Hematopoietic multipotent progenitor cell (in vitro differentiated cells): ENCODE data around the gene PRKCB. TPM values are rescaled to one million over a fixed set of nuclear protein-coding genes. Genes with fewer than 3 reads are reported as not detected.
"Not testable (repeated sequence)": the region's sequence is repeated elsewhere in the genome, so short reads cannot be mapped to it uniquely, and the experiment has no call there.

ENCODE experiments used
- DNase-seq, 3 donors: peaks; one replicate each; pipeline ENCODE4 v3.0.0-alpha.2; 2011 to 2015; ENCODE audit warnings: low read depth in 2 of 3, low spot score in 2 of 3
- total RNA-seq: library from RNA; depleted of rRNA; stranded (reverse); fragments of >200 nt; gene quantifications from one replicate; pipeline ENCODE4 v1.2.3, GENCODE V29; 2012

The PRKCB gene
- total RNA-seq, 1 donor = 71.6 TPM

DNA sequence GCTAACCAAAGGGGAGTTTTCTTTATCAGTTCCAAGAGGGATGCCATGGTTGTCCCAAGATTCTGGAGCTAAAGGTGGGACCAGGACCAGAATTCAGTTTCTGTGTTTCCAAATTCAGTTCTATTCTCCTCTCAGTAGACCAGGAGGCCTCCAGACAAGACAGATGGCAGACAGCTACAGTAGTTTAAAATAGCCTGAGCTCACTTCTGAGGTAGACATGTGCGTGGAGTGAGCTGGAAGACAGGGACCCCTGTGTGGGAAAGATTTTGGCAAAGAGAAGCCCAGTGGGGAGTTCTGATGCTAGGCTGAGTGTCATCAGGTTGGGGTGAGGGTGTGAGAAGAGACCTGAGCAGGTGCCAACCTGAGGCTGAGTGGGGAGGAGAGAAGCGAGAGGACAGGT, 95.4 kb downstream of the PRKCB start:
- no peak for DNase-seq

DNA sequence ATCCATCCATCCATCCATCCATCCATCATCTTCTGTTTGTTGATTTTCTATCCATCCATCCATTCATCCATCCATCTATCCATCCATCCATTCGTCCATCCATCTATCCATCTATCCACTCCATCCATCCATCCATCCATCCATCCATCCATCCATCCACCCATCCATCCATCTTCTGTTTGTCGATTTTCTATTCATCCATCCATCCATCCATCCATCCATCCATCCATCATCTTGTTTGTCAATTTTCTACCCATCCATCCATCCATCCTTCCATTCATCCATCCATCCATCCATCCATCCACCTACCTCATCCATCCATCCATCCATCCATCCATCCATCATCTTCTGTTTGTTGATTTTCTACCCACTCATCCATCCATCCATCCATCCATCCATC, 97.9 kb downstream of the PRKCB start:
- not testable (repeated sequence) for DNase-seq

DNA sequence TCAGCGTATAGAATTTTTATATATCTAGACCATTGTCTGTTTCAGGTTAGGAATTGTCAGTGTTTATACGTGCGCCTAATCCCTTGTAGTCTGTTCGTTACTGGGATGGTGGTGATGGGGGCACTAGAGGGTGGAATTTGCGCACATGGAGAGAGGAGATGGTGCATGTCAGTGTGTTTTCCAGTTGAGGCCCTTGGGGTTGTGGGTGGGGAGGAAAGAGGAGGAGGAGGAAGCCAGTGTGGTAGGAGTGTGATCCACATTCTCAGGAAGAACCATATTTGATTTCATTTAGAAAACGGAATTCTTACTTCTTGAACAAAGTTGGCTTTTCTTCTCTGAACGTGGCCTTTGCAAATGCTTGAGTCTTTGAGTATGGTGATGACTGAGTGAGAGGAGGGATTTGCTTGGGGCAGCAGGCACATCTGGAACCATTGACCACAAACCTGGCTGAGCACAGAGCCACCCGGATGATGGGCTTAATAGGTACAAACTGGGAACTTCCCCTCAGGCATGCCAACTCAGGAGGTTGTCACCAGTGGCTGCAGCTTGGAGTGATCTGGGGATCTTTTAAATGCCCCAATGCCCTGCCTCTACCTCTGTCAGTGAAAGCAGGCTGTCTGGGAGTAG, 98.9 kb downstream of the PRKCB start:
- peak in 1 of 3 donors; percentile 43 for DNase-seq

DNA sequence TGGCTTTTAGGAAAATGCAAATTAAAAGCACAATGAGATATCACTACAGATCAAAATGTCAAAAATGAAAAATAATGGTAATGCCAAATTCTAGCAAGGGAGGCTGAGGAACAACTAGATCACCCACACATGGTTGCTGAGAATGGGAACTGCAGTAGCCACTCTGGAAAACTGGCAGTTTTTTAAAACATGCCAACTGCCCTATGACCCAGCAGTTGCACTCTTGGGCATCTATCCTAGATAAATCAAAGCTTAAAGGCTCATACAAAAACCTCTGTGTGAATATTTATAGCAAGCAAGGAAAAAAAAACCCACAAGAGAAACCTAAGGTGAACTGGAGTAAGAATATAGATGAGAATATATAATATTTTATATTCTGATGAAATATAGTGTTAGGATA, 104.3 kb downstream of the PRKCB start:
- DNase-seq = no peak

DNA sequence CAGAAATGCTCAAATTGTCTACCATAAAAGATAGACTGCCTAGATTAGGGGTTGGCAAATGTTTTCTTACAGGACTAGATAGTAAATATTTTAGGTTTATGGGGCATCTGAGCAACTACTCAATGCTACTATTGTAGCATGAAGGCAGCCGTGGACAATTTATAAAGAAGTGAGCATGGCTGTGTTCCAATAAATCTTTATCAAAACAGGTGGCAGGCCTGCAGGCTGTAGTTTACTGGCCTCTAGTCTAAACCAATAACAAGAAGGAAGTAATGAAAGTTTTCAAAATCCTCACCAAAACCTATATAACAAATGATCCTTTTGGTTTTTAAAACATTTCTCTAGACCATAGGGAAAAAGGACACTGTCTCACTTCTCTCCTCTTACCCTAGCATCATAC, 105.2 kb downstream of the PRKCB start:
- no peak for DNase-seq

DNA sequence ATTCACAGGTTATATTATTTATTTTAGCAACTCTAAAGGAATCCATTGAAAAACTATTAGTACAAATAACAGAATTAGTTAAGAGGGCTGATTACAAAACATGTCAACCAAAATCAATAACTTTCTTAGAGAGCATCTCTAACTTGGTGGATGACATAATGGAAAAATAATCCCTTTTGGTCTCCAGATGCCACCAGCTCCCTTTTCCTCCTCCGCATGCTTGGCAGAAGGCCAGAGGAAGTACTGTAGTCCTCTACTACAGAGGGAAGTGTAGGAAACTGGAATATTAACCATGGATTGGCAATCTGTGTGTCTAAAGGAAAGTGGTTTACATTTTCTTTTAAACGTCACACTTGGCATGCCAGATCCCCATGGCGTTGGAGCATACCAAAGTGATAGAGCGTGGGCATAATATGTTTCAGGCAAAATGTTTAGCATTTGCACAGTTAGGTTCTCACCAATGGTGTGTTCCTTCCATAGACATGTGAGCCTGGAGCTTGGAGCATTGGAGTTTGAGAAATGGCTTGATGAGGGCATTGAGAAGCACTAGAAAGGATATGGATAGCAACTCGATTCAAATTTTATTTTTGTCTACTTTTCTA, 106.3 kb downstream of the PRKCB start:
- DNase-seq = no peak

DNA sequence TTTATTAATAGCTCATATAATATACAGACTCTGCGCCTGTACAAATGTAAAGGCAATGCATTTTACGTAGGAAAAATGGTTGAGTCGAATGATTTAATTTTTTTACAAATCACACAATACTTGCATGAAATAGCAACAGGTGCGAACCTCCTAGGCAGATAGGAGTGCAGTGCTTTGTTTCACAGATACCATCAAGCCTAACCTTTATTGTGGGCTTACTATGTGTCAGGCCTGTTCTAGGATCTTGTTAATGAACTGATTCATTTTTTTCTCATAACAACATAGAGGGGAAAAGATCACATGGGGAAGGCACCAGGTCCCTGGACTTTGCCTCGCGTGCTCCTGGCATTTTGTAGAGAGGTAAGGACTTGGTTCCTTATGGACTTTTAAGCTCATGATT, 107.8 kb downstream of the PRKCB start:
- no peak for DNase-seq

DNA sequence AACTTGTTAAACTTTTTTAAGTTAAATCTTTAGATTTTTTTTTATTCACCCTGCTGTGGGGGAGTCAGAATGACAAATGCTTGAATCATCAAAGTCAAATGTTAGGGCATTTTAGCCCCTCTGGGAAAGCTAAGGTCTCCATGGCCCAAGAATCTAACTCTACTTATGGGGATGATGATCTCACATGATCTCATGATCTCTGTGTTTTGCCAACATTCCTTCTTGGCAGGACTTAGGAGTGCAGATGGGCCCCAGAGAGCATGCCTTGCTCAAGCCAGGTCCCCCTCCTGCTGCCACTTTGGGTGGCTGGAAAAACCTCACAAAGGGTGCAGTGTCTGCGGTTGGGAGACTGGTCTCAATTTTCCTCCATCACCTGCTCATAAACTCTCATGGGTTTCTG, 108.6 kb downstream of the PRKCB start:
- no peak for DNase-seq

DNA sequence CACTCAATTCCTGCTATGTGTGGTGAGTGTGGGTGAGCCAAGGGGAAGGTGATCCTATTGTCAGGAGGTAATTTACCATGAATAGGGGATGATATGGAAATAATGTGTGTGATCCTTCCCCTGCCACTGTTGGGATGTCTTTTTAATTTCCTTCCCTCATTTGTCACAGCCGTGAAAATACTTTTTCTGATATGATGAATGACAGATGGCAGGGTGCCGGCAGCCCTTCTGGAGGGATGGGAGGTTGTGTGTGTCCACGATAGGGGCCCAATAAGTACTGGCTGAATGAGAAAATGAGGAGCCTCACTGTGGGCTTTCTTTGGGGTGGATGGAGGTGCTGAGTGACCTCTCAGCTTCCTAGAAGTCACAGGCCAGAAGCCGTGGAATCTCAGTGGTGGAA, 109.5 kb downstream of the PRKCB start:
- DNase-seq = no peak

DNA sequence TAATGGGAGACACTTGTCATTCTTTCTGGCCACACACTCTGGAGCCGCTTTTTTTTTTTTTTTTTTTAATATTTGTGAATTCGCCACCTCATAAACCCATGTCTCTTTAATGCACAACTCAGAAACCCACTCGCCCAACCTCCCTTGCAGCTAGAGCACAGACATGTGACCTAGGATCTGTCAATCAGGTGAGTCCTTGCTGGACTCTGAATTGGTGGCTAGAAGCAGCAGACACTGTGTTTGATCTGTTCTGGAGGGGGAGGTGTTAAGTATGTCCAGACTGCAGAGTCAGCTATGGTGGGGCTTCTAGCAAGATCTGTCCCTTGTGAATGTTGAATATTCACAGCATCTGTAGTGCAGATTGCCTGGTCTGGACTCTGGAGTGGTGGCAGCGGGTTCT, 112.1 kb downstream of the PRKCB start:
- DNase-seq = no peak

DNA sequence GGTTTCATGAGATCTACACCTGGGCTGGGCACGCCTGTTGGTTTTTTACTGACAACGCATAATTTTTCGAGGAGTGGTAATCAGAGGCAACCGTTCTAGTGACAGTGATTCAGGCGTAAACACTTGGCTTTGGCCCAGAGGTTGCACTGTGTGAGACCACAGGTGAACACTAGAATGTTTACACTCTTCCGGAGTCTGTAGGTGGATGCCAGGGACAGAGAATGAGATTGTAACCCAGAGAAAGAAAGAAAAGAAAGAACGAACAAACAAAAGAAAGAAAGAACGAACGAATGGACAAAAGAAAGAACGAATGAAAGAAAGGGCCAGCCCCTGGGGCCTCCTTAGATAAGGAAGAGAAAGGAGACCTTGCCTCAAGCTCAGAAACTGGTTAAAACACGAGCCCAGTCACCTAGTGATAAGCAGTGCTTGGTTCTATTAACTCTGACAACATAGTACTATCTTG, 113.2 kb downstream of the PRKCB start:
- peak in 2 of 3 donors; percentile 28 to 37 for DNase-seq

DNA sequence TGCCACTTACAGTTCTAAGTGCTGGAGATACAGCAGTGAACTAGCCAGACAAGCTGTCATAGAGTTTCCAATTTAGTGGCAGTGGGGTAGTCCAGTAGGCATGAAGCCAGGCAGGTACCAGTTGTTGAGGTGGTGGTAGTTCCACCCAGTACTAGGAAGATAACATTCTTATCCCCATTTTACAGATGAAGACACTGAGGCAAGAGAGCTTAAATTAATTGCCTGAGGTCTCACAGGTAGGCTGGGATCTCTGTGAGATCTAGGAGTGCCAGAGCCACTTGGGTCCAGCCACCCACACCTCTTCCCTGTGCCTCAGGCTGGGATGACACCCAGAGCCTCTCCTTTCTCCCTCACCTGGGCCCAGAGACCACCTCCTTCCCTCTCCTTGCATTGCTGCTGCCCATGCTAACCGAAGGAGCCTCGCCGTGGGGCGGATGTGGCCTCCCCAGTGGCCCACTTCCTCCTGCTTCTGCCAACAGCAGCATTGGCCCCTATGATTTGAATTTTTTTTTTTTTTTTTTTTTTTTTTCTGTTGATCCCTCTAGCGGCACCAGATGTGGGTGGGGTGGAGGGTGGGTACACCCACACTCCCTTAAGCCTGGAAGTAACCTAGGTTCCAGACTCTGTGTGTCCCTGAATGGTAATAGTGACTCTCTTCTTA, 114.0 kb downstream of the PRKCB start:
- DNase-seq = peak in 2 of 3 donors; percentile 65 to 85

DNA sequence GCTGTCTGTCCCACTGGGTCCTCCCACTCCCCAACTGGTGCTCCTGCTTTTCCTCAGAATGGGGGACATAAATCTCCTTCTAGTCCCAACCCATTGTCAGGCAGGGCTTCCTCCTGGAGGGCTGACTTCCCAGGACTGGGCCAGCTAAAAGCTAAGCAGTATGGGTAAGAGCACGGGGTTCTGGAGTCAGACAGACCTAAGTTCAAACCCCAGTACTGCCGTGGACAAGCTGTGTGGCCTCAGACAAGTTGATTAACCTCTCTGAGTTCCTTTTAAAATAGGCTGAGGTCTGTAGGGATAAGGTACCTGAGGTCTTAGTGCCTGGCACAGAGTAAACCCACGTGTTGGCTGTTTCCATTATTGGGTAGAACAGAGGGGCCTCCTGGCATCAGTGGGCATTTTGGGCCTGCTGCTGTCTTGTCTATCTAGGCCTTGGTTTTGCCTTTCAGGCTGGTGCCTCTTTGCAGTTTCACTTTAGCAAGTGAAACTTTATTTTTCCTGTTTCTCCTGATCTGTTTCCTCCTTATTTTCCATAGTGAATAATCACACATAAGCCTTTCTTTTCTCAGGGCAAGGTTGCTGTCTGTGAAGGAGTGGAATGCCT, 114.6 kb downstream of the PRKCB start:
- no peak for DNase-seq

DNA sequence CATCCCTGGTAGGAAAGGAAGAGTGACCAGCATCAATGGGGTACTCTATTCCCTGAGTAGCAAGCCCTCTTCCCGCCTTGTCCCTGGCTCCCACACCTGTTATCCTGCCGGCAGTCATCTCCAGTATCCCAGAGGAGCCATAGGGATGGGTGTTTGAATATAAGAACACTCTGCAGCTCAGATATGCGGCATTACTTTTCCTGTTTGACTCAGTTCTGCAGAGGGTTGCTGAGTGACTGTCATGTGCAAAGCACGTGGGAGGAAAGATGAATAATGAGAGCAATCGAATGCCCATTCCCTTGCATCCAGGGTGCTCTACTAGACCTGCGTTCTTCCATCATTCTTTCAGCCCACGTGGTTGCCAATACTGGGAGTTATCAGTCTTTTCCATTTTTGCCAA, 115.1 kb downstream of the PRKCB start:
- DNase-seq = no peak

DNA sequence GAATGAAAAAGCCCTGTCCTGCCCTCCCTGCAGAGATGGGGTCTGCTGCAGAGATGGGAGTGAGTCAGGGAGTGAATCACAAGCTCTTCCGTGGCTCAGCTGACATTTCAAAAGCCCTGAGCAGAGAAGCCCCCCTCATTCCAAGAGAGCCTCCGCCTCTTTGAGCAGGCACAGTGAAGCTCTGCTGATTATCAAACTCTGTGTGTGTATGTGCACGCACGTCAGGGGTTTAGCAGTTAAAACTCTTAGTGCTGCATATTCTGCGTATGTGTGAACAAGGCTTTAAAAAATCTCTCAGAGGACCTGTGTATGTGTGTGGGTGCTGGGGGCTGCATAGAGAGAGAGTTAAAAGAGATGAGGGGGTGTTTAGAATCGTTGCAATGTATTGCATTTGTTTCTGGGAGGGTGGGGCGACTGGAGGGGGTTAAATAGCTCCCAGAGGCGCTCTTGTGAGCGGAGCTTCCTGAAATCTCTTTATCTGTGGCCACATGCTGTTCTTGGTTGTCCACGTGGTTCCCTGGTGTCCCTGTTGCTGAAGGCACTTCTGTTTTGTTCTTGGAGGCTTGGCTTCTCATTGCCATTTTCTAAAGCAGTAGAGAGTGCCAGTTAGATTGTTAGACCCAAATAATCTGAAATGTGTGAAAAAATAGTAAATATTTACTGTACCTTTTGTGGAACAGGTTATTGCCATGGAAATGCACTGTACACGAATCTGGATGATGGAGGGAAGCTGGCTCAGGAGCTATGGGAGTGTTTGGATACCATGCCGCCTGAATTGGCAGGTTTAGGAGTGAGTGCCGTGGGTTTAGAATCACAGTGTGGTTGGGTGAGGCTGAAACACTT, 116.6 kb downstream of the PRKCB start:
- DNase-seq = peak in 2 of 3 donors; percentile 91 to 92

DNA sequence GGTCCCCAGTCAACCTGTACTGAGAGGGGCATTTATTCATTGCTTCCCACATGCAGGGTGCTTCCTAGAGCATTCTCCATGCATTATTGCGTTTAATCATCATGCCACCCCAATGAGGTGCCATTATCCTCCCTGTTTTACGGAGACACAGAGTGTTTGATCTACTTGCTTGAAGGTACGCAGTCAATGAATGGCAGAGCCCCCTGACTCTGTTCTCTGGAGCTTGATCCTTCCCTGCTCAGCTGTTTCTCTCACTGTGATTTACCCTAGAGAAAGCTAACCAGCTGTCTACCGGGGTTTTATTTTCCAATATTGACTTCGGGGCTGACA, 117.2 kb downstream of the PRKCB start:
- DNase-seq = no peak

DNA sequence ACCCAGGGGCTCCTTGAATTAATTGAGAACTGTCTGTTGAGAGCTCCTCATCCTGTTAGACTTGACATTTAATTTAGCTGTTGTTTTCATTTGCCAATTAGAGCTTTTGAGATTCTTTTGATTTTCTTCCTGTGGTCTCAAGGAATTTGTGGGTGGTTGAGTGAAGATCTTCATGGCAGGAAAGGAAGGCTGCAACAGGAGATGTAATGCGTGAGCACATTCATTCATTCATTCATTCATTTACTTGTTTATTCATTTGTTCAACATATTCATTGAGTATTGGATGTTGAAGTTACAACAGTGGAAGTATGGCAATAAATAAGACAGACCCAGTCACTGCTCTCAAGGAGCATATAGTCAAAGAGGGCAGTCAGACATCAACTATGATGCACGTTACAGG, 117.7 kb downstream of the PRKCB start:
- no peak for DNase-seq

DNA sequence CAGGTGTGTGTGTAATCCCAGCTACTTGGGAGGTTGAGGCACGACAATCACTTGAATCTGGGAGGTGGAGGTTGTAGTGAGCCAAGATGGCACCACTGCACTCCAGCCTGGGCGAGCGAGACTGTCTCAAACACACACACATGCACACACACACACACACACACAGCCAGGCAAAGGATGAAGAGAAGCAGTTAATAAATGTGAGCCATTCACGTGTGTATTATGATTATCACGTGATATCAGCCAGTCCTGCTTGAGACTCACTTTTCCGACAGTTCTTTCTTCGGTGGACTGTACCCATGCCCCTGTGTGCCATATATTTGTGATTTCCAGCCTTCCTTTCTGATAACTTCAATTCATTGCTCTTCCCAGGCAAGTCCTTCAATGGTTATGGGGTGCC, 119.3 kb downstream of the PRKCB start:
- DNase-seq = no peak

DNA sequence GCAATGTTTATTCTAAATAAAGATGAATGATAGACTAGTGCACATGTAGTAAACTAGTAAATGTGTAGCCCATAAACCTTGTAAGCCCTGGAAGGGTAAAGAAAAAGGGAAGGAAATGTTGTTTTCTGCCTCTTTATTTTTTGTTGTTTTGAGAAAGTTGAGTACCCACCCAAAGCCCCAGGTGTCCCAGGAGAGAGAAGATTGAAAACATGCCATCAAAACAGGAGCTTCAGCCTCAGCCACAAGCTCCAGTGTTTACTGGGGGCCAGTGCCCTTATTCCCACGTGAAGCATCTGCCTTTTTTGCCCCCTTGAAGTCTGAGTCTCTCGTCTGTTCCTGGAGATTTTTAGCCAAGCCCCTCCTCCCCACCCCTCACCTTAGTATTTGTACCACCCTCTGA, 121.5 kb downstream of the PRKCB start:
- DNase-seq = no peak

DNA sequence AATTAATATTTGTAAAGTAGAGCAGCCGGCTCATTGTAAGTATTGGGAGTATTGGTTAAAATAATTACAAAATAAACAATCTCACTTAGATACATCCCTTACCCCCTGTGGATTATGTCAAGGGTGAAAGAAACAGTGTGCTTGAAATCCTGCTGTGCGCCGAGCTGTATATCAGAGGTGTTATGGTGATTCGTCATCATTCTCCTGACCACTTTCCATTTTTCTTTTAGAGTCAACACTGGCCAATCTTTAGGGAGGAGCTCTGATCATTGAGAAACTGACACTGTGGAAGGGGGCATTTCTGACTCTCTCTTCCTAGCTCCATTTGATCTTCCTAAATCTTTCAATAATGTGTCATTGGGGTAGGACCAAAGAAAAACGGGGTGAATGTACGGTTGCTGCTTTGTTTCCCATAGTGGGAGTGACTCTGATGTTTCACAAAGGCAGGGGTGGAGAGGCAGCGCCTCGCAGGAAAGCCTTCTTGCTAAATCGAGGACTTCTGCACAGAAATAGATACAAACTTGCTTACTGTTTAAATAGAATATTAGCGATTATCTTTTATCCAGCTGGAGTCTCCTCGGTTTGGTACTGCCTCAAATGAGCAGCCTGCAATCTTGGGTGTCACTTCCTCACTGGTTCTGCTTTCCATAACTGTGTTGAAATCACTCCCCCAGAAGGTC, 123.4 kb downstream of the PRKCB start:
- peak in 2 of 3 donors; percentile 35 to 66 for DNase-seq

DNA sequence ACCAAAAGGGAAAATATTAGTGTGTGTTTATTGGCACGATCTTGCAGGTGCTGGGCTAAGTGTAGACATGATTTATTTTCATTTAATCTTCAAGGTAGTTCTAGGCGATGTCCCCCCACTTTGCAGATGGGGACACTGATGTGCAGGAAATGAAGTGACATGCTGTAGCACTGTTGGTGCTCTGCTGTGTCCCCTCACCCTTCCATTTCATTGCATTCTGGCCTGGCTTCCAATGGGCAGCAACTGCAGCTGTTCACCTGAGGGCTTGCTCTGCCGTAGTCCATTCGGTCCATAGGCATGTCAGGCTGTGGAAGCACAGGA, 123.9 kb downstream of the PRKCB start:
- no peak for DNase-seq
